OCI-LY1 (cell line): ENCODE data around the gene SHH.

ENCODE experiments used
- CTCF ChIP-seq: fragments of 200-600 bp; sonication (generic), shearing (Covaris generic); IDR thresholded peaks from 2 replicates; pipeline ENCODE4 v1.5.1; 2017; ENCODE audit warnings: mild to moderate bottlenecking, antibody characterized with exemption, low read length, moderate library complexity, mixed read lengths
- EZH2 ChIP-seq: fragments of 200-600 bp; sonication (generic), shearing (Covaris generic); IDR thresholded peaks from 2 replicates; pipeline ENCODE4 v1.8.0; 2017; ENCODE audit warnings: borderline replicate concordance, mixed run types, mild to moderate bottlenecking, antibody characterized with exemption, low read length, moderate library complexity, mixed read lengths

DNA sequence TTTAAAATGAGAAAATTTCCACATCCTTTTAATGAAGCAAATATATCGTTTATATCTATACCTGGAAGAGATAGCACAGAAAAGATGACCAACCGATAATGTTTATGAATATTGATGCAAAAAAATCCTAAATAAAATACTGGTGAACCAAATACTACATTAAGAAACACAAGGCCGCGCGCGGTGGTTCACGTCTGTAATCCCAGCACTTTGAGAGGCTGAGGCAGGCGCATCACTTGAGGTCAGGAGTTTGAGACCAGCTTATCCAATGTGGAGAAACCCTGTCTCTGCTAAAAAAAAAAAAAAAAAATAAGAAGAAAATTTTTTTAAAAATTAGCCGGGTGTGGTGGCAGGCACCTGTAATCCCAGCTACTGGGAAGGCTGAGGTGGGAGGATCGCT, 25.8 kb downstream of the SHH start:
- TF ChIP-seq CTCF (no peak), EZH2 (no peak)
